ENCODE data around the gene CLN5. TPM values are rescaled to one million over a fixed set of nuclear protein-coding genes. Genes with fewer than 3 reads are reported as not detected.

CLN5 gene
- total and polyA plus RNA-seq, 10 of the 15 experiments (the other 5 are each of a cell fraction or from before 2014, with no cell fraction given), result 11.2 to 22.2 (median 13.1) TPM

DNA sequence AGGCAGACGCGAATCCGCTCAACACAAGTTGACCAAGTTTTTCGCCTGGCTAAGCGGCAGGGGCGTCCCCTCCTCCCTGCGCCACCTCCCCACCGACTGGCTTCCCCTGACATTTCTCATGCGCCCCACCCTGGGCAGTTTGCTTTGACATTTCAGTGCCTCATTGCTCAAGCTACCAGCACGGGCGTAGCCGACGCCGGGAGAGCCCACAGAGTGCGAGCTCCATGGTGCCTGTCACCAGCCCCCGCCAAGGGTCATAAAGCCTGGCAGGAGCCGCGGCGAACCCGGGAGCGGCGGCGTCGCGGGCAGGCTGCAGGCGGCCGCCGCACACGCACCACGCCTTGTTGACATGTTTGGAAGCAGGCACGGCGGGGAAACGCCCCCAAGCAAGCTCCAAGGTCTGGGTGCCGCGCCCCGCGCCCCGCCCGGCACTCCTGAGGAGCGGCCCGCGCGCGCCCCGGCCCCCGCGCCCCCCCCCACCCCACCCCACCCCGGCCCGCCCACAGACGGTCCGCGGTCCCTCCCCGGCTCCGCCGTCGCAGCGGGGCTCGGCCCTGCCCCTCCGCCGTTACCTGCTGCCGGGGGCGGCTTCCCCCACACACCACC, 34.5 kb downstream of the CLN5 start (continued):
- TF ChIP-seq, protein P1, sequence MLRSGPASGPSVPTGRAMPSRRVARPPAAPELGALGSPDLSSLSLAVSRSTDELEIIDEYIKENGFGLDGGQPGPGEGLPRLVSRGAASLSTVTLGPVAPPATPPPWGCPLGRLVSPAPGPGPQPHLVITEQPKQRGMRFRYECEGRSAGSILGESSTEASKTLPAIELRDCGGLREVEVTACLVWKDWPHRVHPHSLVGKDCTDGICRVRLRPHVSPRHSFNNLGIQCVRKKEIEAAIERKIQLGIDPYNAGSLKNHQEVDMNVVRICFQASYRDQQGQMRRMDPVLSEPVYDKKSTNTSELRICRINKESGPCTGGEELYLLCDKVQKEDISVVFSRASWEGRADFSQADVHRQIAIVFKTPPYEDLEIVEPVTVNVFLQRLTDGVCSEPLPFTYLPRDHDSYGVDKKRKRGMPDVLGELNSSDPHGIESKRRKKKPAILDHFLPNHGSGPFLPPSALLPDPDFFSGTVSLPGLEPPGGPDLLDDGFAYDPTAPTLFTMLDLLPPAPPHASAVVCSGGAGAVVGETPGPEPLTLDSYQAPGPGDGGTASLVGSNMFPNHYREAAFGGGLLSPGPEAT (IDR thresholded peaks at IDR 0.05; ENCODE audit: low read depth), result 0 out of 2 replicates have a peak, but pooled peaks have one; percentile 35
- TF ChIP-seq, protein P2, sequence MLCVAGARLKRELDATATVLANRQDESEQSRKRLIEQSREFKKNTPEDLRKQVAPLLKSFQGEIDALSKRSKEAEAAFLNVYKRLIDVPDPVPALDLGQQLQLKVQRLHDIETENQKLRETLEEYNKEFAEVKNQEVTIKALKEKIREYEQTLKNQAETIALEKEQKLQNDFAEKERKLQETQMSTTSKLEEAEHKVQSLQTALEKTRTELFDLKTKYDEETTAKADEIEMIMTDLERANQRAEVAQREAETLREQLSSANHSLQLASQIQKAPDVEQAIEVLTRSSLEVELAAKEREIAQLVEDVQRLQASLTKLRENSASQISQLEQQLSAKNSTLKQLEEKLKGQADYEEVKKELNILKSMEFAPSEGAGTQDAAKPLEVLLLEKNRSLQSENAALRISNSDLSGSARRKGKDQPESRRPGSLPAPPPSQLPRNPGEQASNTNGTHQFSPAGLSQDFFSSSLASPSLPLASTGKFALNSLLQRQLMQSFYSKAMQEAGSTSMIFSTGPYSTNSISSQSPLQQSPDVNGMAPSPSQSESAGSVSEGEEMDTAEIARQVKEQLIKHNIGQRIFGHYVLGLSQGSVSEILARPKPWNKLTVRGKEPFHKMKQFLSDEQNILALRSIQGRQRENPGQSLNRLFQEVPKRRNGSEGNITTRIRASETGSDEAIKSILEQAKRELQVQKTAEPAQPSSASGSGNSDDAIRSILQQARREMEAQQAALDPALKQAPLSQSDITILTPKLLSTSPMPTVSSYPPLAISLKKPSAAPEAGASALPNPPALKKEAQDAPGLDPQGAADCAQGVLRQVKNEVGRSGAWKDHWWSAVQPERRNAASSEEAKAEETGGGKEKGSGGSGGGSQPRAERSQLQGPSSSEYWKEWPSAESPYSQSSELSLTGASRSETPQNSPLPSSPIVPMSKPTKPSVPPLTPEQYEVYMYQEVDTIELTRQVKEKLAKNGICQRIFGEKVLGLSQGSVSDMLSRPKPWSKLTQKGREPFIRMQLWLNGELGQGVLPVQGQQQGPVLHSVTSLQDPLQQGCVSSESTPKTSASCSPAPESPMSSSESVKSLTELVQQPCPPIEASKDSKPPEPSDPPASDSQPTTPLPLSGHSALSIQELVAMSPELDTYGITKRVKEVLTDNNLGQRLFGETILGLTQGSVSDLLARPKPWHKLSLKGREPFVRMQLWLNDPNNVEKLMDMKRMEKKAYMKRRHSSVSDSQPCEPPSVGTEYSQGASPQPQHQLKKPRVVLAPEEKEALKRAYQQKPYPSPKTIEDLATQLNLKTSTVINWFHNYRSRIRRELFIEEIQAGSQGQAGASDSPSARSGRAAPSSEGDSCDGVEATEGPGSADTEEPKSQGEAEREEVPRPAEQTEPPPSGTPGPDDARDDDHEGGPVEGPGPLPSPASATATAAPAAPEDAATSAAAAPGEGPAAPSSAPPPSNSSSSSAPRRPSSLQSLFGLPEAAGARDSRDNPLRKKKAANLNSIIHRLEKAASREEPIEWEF (IDR thresholded peaks at IDR 0.05; ENCODE audit: insufficient replicate concordance, low read depth, low read length), result no peak
- TF ChIP-seq CHD4 (IDR thresholded peaks at IDR 0.05) (no peak), ATF7 (IDR thresholded peaks at IDR 0.05; ENCODE audit: low read depth) (no peak), FOXK2 (IDR thresholded peaks at IDR 0.05) (no peak), TBL1XR1 (IDR thresholded peaks at IDR 0.05; ENCODE audit: low read depth, low read length) (no peak), EZH2 (IDR thresholded peaks at IDR 0.05; ENCODE audit: borderline replicate concordance, control insufficient read depth, low read depth, low read length) (no peak), POLR2A (IDR thresholded peaks at IDR 0.05; ENCODE audit: low read depth, low read length) (peak; percentile 14), IRF4 (IDR thresholded peaks at IDR 0.05; ENCODE audit: low read depth, low read length) (no peak), STAT3 (IDR thresholded peaks at IDR 0.05; ENCODE audit: low read depth, low read length) (no peak)
